ENCODE data around the gene GPT2.

DNA sequence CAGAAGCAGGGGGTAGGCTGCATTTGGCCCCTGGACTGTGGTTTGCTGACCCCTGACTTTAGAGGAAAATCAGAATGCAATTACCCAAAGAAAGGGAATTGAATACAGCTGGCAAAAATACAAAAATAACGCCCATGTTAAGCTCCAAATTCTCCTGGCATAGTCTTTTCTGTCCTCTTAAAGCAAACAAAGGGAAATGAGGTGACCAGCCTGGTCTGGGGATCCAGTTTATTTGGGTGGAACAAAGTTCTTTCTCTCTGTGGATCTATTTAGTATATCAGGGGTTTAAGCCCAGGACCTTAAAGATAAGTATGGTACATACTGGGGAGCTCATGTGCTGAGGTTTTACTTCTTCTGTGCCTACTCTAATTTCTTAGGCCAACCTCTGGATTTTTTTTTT lies 65.8 kb downstream of the GPT2 start:
- TF ChIP-seq, protein P1, sequence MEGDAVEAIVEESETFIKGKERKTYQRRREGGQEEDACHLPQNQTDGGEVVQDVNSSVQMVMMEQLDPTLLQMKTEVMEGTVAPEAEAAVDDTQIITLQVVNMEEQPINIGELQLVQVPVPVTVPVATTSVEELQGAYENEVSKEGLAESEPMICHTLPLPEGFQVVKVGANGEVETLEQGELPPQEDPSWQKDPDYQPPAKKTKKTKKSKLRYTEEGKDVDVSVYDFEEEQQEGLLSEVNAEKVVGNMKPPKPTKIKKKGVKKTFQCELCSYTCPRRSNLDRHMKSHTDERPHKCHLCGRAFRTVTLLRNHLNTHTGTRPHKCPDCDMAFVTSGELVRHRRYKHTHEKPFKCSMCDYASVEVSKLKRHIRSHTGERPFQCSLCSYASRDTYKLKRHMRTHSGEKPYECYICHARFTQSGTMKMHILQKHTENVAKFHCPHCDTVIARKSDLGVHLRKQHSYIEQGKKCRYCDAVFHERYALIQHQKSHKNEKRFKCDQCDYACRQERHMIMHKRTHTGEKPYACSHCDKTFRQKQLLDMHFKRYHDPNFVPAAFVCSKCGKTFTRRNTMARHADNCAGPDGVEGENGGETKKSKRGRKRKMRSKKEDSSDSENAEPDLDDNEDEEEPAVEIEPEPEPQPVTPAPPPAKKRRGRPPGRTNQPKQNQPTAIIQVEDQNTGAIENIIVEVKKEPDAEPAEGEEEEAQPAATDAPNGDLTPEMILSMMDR (IDR thresholded peaks at IDR 0.05): no peak
- TF ChIP-seq POLR2A (IDR thresholded peaks at IDR 0.05): no peak
